ENCODE results near the gene DOLK. TPM values are rescaled to one million over a fixed set of nuclear protein-coding genes. Genes with fewer than 3 reads are reported as not detected.

The DOLK gene
- polyA plus RNA-seq, 1 donor (not counting 4 experiments of a cell fraction or from before 2014, with no cell fraction given) = 21.8 TPM

GRCh38 chr9:128919402-128920089 lies 27.9 kb downstream of the DOLK start:
- Histone ChIP-seq H3K9me3 (ENCODE audit: control insufficient read depth, low read depth, low read length) (no peaks in the 10 kb centered on the region), H3K36me3 (ENCODE audit: control insufficient read depth in 2 of 2, extremely low read depth in 1 of 2, insufficient read depth in 2 of 2, low read length in 2 of 2) (peaks cover 20 to 40% of the 10 kb centered on the region in 2 experiments), H3K27me3 (ENCODE audit: control insufficient read depth, extremely low read depth, insufficient read depth, low read length) (no peaks in the 10 kb centered on the region), H3K9me1 (ENCODE audit: control insufficient read depth, extremely low read depth, insufficient read depth, low read length) (no peaks in the 10 kb centered on the region), H2AFZ (ENCODE audit: control insufficient read depth, low read length) (no peak overlapping the region), H3K4me2 (ENCODE audit: control insufficient read depth, extremely low read depth, insufficient read depth, low read depth, low read length) (peak overlapping the region; percentile 10), H4K20me1 (ENCODE audit: control insufficient read depth, extremely low read depth, insufficient read depth, low read length) (no peaks in the 10 kb centered on the region), H3K9ac (ENCODE audit: control insufficient read depth, extremely low read depth, insufficient read depth, low read length) (peak overlapping the region; percentile 9), H3K4me1 (ENCODE audit: control insufficient read depth, extremely low read depth, insufficient read depth, low read length) (peaks cover 54% of the 10 kb centered on the region), H3K79me2 (ENCODE audit: control insufficient read depth, insufficient read depth, low read length) (peaks cover 14% of the 10 kb centered on the region), H3K4me3 (ENCODE audit: control insufficient read depth in 2 of 3, extremely low read depth in 1 of 3, insufficient read depth in 2 of 3, low read depth in 1 of 3, low read length in 3 of 3) (no peak overlapping the region), H3K27ac (ENCODE audit: control insufficient read depth, insufficient read depth, low read length) (no peak overlapping the region)
- dilution Hi-C loops (cut with MboI; ENCODE audit: extremely low pct_ligation_motif_present, low sequenced_read_pairs) = no loop called here
- DNase-seq (ENCODE audit: low read depth, low spot score) (no peak), FAIRE-seq (no peak)
- TF ChIP-seq CTCF (optimal IDR thresholded peaks at IDR 0.05 in 1 of 3, IDR thresholded peaks at IDR 0.05 in 1 of 3, conservative IDR thresholded peaks at IDR 0.05 in 1 of 3; ENCODE audit: extremely low read depth in 1 of 3, insufficient read depth in 2 of 3, low read length in 3 of 3) = no peak
- TF ChIP-seq EZH2 (IDR thresholded peaks at IDR 0.05; ENCODE audit: low read length) = no peak

GRCh38 chr9:128918921-128919320 lies 28.5 kb downstream of the DOLK start:
- H3K4me1 ChIP-seq (ENCODE audit: control insufficient read depth, extremely low read depth, insufficient read depth, low read length) = peaks cover 56% of the 10 kb centered on the region
- no peaks in the 10 kb centered on the region for H3K27me3 ChIP-seq (ENCODE audit: control insufficient read depth, extremely low read depth, insufficient read depth, low read length)
- no peak for DNase-seq (ENCODE audit: low read depth, low spot score)
- H3K9me1 ChIP-seq (ENCODE audit: control insufficient read depth, extremely low read depth, insufficient read depth, low read length) = no peaks in the 10 kb centered on the region
- no peak for TF ChIP-seq CTCF (optimal IDR thresholded peaks at IDR 0.05 in 1 of 3, IDR thresholded peaks at IDR 0.05 in 1 of 3, conservative IDR thresholded peaks at IDR 0.05 in 1 of 3; ENCODE audit: extremely low read depth in 1 of 3, insufficient read depth in 2 of 3, low read length in 3 of 3)
- TF ChIP-seq EZH2 (IDR thresholded peaks at IDR 0.05; ENCODE audit: low read length) = no peak
- H3K4me3 ChIP-seq (ENCODE audit: control insufficient read depth in 2 of 3, extremely low read depth in 1 of 3, insufficient read depth in 2 of 3, low read depth in 1 of 3, low read length in 3 of 3) = no peak overlapping the region
- H3K4me2 ChIP-seq (ENCODE audit: control insufficient read depth, extremely low read depth, insufficient read depth, low read depth, low read length) = no peak overlapping the region
- H2AFZ ChIP-seq (ENCODE audit: control insufficient read depth, low read length) = no peak overlapping the region
- H3K9me3 ChIP-seq (ENCODE audit: control insufficient read depth, low read depth, low read length) = no peaks in the 10 kb centered on the region
- dilution Hi-C loops (cut with MboI; ENCODE audit: extremely low pct_ligation_motif_present, low sequenced_read_pairs) = no loop called here
- peak overlapping the region; percentile 14 for H3K27ac ChIP-seq (ENCODE audit: control insufficient read depth, insufficient read depth, low read length)
- peaks cover 20% of the 10 kb centered on the region for H3K79me2 ChIP-seq (ENCODE audit: control insufficient read depth, insufficient read depth, low read length)
- no peak for FAIRE-seq
- peak overlapping the region; percentile 9 for H3K9ac ChIP-seq (ENCODE audit: control insufficient read depth, extremely low read depth, insufficient read depth, low read length)
- H3K36me3 ChIP-seq (ENCODE audit: control insufficient read depth in 2 of 2, extremely low read depth in 1 of 2, insufficient read depth in 2 of 2, low read length in 2 of 2) = peaks cover 23 to 46% of the 10 kb centered on the region in 2 experiments
- no peaks in the 10 kb centered on the region for H4K20me1 ChIP-seq (ENCODE audit: control insufficient read depth, extremely low read depth, insufficient read depth, low read length)

Data from keratinocyte (primary cell).